Choroid plexus epithelial cell (primary cell): ENCODE results near the gene CTSD.

ENCODE experiments used
- DNase-seq: peaks from one replicate; pipeline ENCODE4 v3.0.0-alpha.2; 2010; ENCODE audit warnings: low read depth
- H3K4me3 ChIP-seq: 2 replicates; pipeline ENCODE4 v1.5.1; 2011; ENCODE audit warnings: low read depth, mild to moderate bottlenecking, control low read depth, low read length, moderate library complexity
- TF ChIP-seq, protein P1 (sequence below): conservative IDR thresholded peaks from 2 replicates; pipeline ENCODE4 v1.5.1; 2011; ENCODE audit warnings: low read depth, mild to moderate bottlenecking, control low read depth, inconsistent platforms, low read length, moderate library complexity

The CTSD gene

DNA sequence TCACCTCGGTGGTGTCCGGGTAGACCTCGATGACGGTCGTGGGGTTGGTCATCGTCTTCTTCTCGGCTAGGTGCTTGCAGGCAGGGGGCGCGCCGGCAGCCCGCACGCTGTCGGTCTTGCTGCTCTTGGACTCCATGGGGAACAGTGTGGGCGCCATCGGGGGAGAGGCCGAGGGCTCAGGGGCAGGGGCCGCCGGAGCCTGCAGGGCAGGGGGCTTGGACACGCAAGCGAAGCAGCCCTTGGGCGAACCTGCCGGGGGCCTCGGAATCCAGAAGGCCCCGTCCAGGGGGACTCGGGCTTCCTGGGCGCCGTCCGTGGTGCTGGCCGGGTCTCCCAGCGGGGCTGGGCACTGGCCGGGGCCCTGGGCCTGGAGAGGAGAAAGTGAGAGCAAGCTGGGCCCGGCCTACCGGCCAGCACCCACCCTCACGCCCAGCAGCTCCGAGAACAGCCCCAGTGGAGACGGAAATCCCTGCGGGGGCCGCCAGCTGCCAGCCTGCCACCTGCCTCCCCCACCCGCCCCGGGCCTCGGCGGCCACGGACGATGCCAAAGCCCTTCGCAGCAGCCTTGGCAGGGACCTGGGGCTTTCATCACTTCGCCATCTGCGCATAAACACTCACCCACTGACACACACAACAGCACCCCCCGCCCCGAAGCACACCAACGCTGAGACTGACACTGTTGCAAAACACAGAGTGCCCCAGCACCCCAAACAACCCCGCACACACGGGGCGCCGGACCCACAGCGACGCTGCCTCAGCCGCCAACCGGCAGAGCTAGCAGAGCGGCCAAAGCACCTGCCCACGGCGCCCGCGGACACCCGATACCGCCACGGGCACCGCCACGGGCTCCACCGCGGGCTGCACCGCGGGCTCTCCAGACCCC is 15.7 kb downstream of the CTSD start:
- no peak for DNase-seq
- peak overlapping the region; percentile 40 for H3K4me3 ChIP-seq
- TF ChIP-seq, protein P1, sequence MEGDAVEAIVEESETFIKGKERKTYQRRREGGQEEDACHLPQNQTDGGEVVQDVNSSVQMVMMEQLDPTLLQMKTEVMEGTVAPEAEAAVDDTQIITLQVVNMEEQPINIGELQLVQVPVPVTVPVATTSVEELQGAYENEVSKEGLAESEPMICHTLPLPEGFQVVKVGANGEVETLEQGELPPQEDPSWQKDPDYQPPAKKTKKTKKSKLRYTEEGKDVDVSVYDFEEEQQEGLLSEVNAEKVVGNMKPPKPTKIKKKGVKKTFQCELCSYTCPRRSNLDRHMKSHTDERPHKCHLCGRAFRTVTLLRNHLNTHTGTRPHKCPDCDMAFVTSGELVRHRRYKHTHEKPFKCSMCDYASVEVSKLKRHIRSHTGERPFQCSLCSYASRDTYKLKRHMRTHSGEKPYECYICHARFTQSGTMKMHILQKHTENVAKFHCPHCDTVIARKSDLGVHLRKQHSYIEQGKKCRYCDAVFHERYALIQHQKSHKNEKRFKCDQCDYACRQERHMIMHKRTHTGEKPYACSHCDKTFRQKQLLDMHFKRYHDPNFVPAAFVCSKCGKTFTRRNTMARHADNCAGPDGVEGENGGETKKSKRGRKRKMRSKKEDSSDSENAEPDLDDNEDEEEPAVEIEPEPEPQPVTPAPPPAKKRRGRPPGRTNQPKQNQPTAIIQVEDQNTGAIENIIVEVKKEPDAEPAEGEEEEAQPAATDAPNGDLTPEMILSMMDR = no peak

DNA sequence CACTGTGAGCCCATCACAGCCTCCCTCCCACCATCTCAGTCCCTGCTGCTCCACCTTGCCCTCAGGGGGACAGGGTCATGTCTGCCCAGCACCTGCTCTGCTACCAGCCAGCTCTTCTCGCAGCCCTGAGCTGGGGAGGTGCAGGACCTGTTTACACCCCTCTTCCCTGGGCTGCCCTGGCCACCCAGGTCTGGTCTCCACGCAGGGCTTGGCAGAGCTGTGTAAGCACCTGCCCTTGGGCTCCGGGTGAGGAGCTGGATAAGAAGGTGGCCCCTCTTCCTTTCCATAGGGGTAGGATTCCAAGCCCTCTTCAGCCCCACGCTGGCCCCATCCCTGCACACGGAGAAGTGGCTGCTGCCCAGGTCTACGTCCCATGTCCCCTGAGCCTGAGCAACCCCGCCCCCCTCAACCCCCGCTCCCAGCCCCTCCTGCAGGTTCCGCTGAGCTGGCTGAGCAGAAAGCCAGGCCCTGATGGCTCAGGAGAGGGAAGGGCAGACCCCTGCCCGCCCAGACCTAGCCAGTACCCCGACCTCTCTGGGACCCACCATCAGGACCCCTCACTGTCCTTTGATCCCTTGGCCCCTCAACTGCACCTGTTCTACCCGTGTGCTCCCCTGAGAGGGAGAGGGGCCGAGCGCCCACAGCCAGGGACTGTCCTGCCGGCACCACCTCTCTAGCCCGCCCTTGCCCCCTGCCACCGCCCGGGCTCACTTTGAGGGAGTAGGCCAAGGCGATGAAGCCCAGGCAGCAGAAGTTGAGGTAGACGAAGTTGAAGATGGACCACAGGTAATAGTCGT is 16.6 kb downstream of the CTSD start:
- TF ChIP-seq, protein P1 = no peak
- H3K4me3 ChIP-seq = no peak overlapping the region
- DNase-seq = no peak

DNA sequence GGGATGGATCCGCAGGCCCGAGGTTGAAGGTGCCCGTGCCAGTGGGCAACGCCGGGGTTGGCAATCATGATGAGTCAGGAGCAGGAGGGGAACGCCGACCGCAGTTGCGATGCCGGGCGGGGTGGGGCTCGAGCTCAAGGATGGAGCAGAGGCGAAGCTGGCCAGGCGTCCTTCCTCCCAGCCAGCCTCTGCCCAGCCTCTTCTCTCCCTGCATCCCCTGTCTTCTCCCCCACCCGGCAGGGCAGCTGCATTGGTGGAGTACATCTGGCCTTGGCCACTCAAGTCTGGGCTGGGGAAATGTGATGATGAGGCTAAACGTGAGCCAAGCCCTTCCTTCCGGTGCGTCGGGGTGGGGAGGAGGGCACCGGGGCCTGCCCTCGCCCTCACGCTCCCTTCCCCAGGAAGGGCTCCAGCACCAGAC is 17.2 kb downstream of the CTSD start:
- DNase-seq = no peak
- no peak overlapping the region for H3K4me3 ChIP-seq
- TF ChIP-seq, protein P1 = no peak

DNA sequence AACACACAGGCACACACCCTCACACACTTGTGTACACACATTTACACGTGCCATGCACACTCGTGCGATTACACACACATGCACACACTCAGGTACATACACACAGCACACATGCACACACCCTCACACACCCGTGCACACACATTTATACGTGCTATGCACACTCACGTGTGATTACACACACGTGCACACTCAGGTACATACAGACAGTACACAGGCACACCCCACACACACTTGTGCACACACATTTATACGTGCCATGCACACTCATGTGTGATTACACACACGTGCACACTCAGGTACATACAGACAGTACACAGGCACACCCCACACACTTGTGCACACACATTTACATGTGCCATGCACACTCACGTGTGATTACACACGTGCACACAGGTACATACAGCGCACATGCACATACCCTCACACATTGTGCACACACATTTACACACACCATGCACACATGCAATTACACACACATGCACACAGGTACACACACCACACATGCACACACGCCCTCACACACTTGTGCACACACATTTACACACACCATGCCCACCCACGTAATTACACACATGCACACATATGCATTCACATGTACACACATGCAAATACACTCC is 17.9 kb downstream of the CTSD start:
- H3K4me3 ChIP-seq = no peak overlapping the region
- TF ChIP-seq, protein P1 = no peak
- DNase-seq = no peak

DNA sequence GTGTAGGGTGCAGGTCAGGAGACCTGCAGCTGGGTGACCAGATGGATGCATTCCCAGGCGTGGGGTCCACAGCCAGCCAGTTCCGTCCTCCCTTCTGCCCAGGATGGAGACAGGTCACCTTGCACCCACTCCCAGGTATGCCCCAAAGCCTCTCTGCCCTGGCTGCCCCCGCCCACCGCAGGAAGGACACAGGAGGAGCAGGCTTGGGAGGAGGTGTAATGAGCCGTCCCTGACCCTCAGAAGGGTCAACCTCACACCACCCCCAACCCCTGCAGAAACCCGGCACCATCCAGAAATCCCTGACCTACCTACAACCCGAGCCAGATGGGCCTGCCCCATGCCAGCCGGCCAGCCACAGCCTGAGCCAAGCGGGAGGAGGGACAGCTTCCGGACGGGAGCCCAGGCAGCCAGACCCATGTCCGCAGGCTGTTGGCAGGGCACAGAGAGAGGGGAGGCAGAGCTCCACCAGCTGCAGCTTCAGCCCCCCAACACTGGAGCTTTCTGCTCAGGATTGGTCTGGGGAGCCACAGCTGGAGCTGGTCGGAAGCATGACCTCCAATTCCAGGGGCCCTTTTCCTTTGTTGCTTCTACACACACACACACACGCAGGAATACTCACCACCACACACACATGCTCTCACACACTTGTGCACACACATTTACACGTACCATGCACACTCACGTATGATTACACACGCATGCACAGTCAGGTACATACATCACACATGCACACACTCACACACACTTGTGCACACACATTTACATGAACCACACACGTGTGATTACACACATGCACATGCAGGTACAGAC is 18.6 kb downstream of the CTSD start:
- TF ChIP-seq, protein P1 = no peak
- DNase-seq = no peak
- no peak overlapping the region for H3K4me3 ChIP-seq

DNA sequence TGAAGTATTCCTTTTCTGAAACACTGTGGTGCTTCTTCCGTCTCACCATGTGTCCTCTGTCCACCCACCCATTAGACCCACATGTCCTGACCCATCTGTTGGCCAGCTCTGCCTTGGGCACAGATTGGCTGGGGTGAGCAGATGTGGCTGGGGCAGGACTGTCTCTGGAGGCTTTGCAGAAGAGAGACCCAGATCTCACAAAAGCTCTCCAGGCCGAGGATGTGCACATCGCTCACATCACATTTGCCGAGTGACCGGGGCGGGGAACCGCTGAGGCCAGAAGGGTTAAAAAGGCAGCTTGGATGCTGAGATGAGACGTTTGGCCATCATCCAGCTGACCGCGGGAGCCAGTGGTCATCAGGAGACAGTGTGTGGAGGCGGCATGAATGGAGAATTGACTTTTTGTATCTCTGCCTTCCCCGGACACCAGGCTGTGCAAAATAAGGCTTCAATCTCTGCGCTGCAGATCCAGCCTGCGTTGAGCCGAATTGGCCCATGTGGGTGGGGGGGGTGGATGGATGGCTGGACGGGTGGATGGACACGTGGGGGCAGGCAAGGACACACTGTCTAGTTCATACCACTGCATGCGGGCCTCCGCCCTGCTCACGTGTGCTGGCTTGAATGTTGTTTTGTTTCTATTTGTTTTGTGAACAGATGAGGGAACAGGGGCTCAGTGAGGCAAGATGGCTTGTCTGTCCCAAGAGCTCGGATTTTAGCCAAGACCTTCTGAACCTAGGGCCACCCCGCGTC is 19.4 kb downstream of the CTSD start:
- DNase-seq = no peak
- no peak overlapping the region for H3K4me3 ChIP-seq
- TF ChIP-seq, protein P1 = no peak
